Activated T-helper 1 cell treated with Interleukin-2 at 50 U/mL for 16 hours (primary cell): Measurements from ENCODE around the gene GNG12.
"Not testable (repeated sequence)": the region's sequence is repeated elsewhere in the genome, so short reads cannot be mapped to it uniquely, and the experiment has no call there.

Experiments
- DNase-seq: peaks from one replicate; pipeline ENCODE4 v3.0.0-alpha.2; 2020; ENCODE audit warnings: low read depth

GNG12 gene

DNA sequence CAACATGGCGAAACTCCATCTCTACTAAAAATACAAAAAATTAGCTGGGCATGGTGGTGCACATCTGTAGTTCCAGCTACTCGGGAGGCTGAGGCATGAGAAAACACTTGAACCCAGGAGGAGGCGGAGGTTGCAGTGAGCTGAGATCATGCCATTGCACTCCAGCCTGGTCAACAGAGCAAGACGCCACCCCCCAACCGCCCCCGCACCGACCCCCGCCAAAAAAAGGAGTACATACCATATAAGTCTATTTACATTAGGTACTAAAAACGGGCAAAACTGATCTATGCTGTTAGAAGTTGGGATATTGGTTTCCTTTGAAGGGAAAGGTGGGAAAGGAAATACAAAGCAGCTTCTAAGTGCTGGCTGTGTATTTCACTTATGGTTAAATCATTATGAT lies 103.0 kb downstream of the GNG12 start:
- DNase-seq = not testable (repeated sequence)

- no peak for DNase-seq
Observed at GRCh38 chr1:67729872-67730271, 103.4 kb downstream of the GNG12 start.

- no peak for DNase-seq
Observed at GRCh38 chr1:67726224-67726623, 107.0 kb downstream of the GNG12 start.

DNA sequence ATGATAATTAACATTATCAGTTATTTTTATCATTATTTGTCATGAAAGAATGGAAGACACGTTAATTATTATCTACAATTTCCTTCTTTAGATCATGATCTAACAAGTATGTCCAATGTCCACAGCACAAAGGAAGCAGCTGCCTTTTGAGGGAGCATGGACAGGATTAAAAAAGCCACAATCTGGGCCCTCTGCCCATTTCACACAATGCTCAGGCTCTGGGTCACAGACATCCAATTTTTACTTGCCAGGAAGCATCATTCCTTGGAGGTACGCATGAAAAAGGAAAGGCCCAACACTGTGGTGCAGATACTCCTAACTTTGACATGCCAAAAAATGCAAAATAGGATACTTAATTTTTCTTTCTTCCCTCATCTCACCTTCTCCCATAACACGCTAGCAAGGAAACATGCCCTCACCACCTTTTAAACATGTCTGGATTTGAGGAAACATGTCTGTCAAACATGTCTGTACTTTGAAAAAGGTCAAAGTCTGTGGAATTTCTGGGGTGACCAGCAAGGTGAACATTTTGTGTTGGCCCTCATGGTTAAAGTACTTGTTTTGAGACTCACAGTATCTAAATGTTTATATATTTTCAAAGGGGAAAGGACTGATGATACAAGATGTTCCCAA lies 108.2 kb downstream of the GNG12 start:
- DNase-seq = no peak

DNA sequence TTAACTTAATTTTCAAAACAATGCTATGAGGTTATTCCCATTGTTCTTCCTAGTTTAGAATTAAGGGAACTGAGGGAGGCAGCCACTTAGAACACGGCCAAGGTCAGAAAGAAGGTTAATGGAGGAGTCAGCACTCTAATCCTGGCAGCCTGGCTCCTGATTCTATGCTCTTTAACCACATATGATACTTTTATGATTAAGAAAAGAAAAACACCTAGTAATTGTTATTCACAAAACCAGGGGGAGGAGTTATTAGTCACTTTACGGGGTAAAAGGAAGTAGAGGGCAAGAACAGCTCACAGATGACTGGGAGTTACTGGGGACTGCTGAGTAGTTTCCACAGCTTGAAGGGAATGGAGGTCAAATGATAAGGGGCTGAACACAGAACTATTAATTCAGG lies 109.6 kb downstream of the GNG12 start:
- no peak for DNase-seq

GRCh38 chr1:67723126-67723525 lies 110.1 kb downstream of the GNG12 start:
- DNase-seq = no peak

GRCh38 chr1:67722292-67722944 lies 110.8 kb downstream of the GNG12 start:
- no peak for DNase-seq

GRCh38 chr1:67721650-67722291 lies 111.5 kb downstream of the GNG12 start:
- DNase-seq = no peak

DNA sequence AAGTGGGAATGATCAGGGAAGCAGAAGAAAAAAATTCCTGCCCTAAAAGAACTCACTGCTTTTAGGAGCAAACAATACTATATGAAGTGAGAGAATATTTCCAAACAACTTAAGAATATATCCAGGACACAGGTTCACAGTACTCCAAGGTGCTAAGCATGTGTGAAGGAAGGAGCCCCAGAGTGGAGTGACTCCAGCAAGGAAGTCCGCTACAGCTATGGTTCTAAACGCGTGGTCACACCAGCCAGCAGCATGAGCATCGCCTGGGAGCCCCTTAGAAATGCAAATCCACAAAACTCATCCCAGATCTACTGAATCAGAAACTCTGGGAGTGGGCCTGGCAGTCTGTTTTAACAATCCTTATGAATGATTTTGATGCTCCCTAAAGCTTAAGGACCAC lies 112.2 kb downstream of the GNG12 start:
- no peak for DNase-seq

DNA sequence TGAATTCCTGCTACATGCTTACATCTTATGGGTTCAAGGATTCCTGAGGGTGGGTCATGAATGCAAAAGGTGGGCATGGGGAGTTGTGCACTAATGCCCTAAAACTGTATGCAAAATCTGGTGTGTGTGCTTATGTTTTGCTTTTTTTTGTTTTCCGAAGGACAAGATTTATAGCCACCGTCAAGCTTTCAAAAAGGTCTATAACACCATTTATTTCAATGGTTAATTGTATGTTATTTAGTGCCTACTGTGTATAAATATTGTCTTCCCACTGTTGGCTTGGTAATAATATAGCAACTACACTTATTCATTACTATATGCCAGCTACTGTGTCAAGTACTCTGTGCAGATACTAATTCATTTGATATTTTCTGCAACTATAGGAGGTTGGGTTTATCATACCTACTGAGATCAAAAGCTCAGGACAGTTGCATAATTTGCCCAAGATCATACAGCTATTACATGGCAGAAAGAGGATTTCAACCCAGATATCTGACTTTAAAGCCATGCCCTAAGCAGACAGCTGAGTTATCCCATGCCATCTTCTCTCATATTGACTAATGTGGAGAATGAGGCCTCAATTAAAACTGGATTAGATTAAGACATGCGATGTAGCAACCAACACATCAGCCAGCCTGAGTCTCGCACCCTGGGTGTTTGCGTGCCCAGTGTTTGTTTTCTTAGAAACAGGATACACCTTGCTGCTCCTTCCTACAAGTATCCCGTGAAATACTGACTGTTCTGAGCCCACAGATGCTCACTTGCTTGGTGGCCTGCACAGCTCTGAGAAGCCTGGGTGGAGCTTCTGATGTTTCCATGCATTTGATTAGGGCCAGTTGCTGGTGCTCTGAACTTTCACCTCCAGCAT lies 113.7 kb downstream of the GNG12 start:
- no peak for DNase-seq

DNA sequence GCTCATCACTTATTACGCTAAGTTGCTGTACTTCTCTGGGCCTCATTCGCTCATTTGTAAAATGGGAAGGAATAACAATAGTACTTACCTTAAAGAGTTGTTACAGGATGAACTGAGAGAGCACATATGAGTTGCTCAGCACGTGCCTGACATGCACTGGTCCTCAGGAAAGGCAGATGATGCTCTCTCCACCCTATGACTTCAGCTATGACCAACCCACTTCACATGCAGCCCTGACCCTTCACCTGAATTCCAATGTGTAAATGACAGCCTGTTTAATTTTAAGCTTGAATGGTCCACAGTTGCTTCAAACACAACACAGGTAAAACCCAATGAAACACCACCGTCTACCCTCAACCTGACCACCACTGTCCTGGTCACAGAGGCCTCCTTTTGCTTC lies 115.4 kb downstream of the GNG12 start:
- no peak for DNase-seq

DNA sequence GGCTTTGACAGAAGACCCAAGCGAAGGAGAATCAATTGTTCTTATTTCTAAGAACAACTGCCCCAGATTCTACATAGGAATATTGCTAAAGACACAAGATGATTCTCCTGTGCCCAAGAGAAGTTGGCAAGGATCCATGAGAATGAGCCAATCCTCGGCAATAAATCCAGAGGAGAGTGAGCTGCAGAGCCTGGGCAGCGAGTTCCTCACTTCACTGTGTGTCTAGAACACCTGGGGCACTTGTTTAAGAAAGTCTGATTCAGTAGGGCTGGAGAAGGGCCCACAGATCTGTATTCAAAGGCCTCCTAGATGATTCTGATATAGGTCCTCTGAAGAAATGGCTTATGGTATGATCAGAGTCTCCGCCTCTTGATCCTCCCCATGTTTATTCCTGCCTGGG lies 116.5 kb downstream of the GNG12 start:
- DNase-seq = no peak

DNA sequence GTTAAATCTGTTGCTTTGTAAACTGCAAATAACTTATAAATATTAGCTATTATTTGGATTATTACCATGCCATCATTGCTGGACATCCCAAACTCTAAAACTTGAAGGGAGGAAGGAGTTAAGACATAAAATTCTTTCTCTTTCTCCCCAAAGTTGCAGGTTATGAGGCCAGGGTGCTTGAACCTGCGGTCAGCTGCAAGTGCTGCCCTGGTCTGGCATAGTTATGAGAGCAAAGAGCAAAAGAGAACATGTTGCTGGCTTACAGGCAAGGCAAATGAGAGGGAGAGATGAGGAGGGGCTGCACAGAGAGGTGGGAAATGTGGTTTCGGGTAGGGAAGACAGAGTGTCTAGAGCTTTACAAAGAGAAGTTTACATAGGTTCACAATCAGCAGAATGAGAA lies 117.4 kb downstream of the GNG12 start:
- DNase-seq = no peak

DNA sequence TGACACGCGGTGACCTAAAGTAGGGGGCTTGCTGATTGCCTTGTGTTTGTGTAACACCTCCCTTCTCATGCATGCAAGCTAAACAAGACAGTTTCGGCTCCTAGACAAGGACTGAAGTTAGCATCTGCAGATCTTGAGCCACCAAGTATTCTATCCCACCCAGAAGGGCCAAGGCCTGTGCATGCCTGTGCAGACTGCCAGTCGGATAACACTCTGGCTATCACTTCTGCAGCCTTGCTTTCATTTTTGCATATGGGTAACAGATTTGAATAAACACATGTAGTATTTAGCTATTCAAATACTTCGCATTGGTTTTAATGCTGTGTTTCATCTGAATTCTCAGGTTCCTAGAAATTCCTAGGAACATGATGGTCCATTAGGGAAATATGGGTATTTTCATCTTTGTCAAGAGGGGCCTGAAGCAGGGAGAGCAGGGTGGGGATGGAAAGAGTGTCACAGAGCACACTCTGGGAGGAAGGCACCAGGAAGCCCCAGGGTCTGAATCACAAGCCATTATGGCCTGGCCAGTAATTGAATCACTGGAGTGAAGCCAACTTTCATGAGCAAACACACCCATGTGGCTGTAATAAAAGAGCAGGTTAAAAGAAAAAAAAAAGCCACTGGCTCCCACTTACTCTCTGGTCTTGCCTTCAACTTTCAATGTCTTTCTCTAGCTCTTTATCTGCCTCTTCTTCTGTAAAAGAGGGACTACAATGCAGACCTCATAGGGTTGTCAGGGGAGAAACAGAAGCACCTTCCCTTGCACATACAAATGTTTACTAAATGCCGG lies 120.0 kb downstream of the GNG12 start:
- no peak for DNase-seq

GRCh38 chr1:67711855-67712212 lies 121.4 kb downstream of the GNG12 start:
- DNase-seq = no peak

- DNase-seq = no peak
Observed at GRCh38 chr1:67711158-67711854, 122.0 kb downstream of the GNG12 start.

DNA sequence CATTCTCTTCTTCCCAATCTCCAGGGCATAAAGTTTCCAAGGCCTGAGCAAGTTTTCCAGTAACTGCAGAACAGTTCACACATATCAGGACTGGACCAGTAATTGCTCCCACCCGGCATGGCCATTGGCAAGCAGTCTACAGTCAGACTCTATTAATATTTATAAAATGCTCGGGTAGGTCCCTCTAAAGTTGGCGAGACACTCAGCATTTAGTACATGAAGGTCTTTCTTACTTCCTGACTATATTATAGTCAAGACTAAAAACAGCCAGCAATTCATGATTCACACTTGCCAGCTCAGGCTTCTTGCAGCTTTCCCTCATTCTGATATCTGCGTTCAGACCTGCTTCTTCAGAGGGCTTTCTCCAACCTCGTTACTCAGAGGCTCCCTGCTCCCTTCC lies 122.8 kb downstream of the GNG12 start:
- DNase-seq = no peak

- no peak for DNase-seq
Observed at GRCh38 chr1:67708606-67709005, 124.7 kb downstream of the GNG12 start.

GRCh38 chr1:67705735-67706453 lies 127.4 kb downstream of the GNG12 start:
- DNase-seq = no peak

- DNase-seq = no peak
Observed at GRCh38 chr1:67704351-67704750, 128.9 kb downstream of the GNG12 start.

- DNase-seq = no peak
Observed at GRCh38 chr1:67701876-67702275, 131.4 kb downstream of the GNG12 start.
